ENCODE results near the gene MICALL2.

The MICALL2 gene

DNA sequence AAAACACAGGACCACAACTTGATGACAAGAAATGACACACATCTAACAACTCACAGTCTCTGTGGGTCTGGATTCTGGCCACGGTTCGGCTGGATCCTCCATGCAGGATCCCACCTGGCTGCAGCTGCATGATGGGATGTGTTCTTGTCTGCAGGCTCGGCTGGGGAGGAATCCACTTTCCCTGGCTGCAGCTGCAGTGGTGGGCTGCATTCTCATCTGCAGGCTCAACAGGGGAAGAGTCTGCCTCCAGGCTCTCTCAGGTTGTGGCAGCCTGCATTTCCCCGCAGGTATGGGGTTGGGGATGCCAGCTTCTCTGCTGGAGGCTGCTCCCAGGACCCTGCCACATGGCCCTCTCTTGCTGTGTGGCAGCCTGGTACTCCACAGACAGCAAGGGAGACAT, 64.9 kb downstream of the MICALL2 start:
- DNase-seq (ENCODE audit: low read depth, low spot score): no peak

DNA sequence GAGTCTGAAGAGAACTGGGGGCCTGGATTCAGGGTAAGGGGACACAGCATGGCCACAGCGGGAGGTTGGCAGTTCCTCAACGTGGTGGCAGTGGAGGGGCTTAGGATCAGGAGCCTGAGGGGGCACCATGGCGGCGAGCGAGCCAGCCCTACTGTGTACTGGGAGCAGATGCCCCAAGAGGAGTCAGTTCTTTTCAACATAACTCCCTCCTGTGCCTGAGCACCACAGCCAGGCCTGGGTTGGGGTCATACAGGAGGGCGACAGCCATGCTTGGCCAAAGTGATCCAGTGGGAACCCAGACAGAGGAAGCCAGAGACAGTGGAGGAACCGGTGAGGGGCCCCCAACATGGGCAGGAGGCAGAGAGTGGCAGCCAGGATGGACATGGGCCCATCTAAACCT, 65.8 kb downstream of the MICALL2 start:
- DNase-seq (ENCODE audit: low read depth, low spot score): no peak

DNA sequence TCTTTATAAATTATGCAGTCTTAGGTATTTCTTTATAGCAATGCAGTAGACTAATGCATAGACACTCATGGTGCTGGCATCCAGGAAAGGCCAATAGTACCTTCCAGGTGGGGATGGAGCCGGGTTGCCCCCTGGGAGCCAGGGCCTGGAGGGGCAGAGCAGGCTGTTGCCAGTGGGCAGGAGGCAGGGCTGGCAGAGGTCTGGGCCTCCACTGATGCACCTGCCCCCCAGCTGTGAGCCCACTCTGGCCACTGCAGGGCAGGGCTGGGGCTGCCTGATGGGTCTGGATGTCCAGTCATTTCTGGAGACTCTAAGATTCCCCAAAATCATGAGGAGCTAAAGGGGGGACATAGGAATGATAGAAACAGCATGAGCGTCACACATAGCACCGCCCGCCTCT, 66.7 kb downstream of the MICALL2 start:
- DNase-seq (ENCODE audit: low read depth, low spot score): no peak

DNA sequence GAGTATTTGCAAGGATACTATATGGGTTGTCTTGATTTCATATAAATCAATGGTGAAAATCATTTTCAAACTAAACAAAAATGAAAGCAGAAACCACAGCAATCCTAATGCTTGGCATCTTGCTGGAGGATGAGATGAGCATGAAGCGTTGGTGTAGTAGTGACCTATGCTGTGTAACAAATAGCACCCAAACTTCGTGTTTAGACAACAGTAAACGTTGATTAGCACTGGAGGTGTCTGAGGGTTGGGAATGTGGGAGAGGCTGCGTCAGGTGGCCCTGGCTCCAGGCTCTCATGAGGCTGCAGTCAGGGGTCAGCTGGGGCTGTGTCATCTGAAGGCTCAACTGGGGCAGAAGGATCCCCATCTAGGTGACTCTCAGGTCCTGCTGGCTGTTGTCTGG, 67.8 kb downstream of the MICALL2 start:
- DNase-seq (ENCODE audit: low read depth, low spot score): no peak

DNA sequence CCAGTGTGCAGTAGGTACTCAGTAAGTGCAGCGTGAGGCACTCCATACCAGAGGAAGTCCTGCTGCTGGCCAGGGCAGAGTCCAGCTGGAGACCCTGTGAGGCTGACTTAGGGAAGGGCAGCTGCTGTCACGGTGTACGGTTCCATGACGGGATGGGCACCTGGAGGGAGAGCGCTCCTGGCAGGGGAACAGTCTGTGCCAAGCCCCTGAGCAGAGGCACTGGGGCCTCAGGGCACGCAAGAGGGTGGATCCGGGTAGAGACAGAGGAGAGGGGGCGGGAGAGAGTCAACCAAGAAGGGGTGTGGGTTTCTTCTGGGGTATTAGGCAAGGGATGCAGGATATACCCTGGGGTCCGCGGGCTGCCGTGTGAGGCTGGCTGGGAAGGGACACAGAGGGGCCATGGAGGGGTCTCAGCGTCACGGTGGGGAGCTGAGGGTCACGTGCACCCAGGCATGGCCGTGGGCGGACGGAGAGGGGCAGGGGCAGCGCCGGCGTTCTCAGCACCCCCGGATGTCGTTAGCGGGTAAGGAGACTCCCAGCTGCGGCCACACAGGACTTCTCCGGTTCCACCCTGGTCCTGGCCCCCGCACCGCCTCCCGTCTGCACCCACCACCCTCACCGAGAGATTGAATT, 70.5 kb downstream of the MICALL2 start:
- no peak for DNase-seq (ENCODE audit: low read depth, low spot score)

DNA sequence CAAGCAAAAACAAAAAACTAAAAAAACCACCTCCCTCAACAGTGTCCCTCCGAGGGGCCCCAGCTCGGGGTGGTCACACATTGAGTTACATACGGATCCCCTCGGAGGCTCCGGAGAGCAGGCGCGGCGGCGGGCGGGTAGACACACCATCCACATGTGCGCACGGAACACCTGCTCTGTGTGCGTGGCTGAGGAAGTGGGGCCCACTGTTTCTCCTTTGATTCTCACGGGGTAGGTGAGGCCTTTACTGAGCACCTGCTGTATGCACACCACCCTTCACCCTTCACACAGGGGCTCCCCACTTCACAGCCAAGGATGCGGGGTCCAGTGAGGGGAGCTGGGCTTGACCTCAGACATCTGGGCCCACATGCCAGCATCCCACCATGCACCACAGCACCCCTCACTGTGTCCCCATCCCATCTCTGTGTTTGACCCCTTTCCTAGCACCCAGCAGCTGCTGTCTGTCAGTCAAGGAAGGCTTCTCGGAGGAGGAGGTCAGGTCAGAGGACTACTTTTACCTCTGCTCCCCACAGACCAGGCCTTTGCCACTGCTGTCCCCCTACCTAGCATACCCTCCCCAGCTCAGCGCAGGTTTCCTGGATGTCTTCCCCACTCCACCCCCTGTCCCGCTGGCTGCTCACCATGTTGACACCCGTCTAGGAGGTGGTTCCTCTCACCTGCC, 71.1 kb downstream of the MICALL2 start:
- DNase-seq (ENCODE audit: low read depth, low spot score): no peak

DNA sequence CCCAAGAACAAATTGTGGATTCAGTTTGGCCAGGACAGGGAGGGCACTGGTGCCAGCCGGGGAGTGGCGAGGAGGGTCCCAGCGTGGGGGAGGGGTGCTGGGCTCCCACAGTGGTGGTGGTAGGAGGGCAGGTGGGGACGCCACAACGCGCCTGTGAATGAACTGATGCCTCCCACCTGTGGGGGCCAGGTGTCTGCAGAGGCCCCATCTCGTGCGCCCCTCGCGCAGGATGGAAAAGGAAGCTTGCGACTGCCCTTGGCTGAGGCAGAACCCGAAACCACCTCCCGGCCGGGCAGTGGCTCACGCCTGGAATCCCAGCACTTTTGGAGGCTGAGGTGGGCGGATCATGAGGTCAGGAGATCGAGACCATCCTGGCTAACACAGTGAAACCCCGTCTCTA, 72.0 kb downstream of the MICALL2 start:
- no peak for DNase-seq (ENCODE audit: low read depth, low spot score)

DNA sequence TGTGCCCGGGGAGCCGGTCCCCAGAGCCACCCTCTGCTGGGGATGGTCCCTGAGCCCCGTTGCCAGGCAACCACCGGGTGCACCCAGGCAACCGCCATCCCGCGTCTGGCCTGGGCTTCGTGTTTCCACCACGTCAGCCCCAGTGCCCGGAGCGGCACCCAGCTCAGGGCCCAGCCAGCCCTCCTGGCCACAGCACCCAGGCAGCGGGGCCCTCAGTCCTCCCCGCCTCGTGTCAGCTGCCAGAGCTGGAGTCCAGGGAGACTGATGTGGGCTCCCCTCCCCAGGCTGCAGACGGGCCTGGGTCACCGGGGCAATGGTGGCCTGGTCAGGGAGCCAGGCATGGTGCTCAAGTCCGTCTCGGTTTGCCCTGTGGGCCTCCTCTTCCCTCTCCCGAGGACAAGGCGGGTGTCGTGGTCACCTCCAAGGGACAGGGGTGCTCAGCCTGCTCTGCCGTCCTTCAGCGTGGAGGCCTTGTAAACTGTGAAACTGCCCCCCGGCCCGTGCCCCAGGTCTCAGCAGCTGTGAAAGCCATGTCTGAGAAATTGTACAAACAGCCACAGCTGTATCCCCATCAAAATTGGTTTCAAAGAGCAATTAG, 72.5 kb downstream of the MICALL2 start:
- DNase-seq (ENCODE audit: low read depth, low spot score): no peak

DNA sequence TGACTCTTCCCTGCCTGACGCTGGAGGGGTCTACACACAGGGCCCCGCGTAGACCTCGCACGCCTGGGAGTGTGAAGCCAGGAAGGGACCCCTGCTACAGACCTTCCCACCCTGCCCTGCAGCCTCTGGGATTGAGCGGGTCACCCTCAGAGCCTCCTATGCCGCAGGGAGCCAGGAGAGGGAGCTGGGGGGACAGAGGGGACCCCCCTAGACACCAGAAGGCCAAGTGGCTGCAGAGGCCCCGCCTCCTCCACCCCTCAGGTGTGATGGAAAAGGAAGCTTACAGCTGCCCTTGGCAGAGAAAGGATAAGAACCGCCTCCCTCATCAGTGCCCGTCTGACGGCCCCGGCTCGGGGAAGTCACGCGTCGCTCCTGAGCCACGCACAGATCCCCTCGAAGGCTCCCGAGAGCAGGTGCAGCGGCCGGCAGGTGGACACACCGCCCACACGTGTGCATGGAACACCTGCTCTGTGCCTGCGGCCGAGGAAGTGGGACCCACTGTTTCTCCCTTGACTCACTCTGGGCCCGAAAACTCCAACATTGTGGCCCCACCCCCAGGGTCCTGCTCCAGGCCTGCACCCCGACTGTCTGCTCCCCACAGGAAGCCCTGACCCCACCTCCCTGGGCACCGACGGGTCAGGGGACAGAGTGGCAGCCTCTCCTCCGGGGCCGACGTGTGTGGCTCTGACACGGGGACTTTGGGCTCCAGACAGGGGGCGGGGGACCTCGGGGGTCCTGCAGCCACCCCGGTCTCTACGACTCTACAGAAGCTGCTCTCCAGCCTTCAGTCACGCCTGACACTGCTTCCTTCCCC, 73.3 kb downstream of the MICALL2 start:
- DNase-seq (ENCODE audit: low read depth, low spot score): no peak

DNA sequence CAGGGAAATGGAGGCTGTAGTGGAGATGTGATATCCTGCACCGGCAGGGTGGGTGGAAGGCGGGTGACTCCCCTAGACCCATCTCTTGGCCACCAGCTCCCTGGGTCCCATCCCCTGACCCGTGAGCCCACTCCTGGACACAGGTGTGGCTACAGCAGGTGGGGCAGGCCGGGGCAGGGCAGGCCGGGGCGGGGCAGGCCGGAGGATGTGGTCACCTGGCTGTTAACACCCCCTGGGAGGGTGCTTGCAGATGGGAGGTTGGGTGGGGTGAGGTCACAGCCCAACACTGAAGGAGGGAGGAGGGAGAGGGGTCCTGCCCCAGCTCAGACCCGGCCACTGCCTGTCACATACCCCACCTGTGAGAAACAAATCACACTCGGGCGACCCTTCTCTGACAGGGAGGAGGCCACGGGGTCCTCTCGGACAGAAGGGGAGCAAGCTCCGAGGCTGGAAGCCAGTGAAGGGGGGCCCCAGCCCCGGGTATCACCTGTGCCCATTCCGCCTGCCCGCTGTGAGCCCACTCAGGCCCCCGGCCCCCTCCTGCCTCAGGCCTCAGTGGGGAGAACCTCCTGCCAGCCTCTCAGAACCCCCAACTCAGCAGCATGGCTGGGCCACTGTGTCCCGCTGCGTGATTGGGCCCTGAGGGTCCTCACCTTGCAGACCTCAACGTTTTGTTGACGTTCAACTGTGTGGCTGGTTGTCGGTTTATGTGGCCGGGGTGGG, 74.0 kb downstream of the MICALL2 start:
- no peak for DNase-seq (ENCODE audit: low read depth, low spot score)

Data from iPS DF 19.7 (cell line).